Nephron progenitor cell (in vitro differentiated cells): ENCODE measurements around the gene PHYHIPL.
A peak's percentile ranks its signal among the peaks of the same experiment; 100 is the strongest.

Experiments used
- DNase-seq: peaks from one replicate; pipeline ENCODE4 v3.0.0; 2021
- H3K27ac Mint-ChIP-seq: 2 replicates; pipeline ENCODE4 v1.8.0; 2021; ENCODE audit warnings: mild to moderate bottlenecking, moderate library complexity, mixed read lengths
- H3K27me3 Mint-ChIP-seq: 2 replicates; pipeline ENCODE4 v1.8.0; 2021; ENCODE audit warnings: mild to moderate bottlenecking, low read depth, mixed read lengths; ENCODE audit not compliant: poor library complexity
- H3K36me3 Mint-ChIP-seq: 2 replicates; pipeline ENCODE4 v1.8.0; 2021; ENCODE audit warnings: low read depth, mixed read lengths
- H3K4me1 Mint-ChIP-seq: 2 replicates; pipeline ENCODE4 v1.8.0; 2021; ENCODE audit warnings: mixed read lengths
- H3K4me3 Mint-ChIP-seq: 2 replicates; pipeline ENCODE4 v1.8.0; 2021; ENCODE audit warnings: mild to moderate bottlenecking, moderate library complexity, mixed read lengths
- H3K9me3 Mint-ChIP-seq: 2 replicates; pipeline ENCODE4 v1.8.0; 2021; ENCODE audit warnings: mild to moderate bottlenecking, moderate library complexity, mixed read lengths
- TF ChIP-seq, protein P1 (sequence below): fragments of 200-600 bp; sonication (generic); IDR thresholded peaks from 2 replicates; pipeline ENCODE4 v1.5.0; 2021; ENCODE audit warnings: antibody characterized with exemption

PHYHIPL gene

DNA sequence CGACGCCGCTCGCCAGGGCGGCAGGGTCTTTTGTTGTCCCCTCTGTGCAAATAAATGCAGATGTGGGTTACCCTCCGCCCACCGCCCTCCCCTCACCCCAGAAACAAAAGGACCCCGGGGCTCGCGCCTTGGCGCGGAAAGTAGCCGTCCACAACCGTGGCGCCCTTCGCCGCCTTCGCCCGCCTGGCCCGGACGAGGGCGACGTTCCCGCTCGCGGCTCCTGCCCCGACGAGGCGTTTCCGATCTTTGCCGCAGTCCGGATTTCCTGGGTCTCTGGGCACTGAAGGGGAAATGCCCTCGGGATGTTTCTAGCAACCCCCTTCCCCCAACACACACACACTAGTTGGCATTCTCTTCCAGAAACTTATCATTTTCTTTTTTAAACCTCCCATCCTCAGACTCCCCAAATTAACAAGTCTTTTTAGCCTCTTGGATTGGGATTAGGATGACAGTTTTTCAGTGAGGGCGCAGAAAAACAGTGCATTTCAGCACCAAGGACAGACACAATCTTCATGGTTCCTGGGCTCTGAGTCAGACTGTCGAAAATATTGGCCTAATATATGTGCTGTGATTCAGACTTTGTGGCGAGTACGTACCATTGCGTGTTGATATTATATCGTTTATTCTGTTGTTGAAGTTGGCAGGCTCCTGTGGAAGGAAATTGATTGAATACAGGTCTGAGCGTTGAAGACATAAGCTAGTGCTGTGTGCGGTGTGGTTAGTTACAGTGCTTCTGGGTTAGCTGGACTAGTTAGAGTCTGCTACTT is 771 bp downstream of the PHYHIPL start:
- TF ChIP-seq, protein P1, sequence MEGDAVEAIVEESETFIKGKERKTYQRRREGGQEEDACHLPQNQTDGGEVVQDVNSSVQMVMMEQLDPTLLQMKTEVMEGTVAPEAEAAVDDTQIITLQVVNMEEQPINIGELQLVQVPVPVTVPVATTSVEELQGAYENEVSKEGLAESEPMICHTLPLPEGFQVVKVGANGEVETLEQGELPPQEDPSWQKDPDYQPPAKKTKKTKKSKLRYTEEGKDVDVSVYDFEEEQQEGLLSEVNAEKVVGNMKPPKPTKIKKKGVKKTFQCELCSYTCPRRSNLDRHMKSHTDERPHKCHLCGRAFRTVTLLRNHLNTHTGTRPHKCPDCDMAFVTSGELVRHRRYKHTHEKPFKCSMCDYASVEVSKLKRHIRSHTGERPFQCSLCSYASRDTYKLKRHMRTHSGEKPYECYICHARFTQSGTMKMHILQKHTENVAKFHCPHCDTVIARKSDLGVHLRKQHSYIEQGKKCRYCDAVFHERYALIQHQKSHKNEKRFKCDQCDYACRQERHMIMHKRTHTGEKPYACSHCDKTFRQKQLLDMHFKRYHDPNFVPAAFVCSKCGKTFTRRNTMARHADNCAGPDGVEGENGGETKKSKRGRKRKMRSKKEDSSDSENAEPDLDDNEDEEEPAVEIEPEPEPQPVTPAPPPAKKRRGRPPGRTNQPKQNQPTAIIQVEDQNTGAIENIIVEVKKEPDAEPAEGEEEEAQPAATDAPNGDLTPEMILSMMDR: no peak
- peak; percentile 58 for DNase-seq
- Mint-ChIP-seq H3K27me3 (peaks cover 62% of the 10 kb centered on the region), H3K36me3 (no peaks in the 10 kb centered on the region), H3K4me3 (peak overlapping the region; percentile 90), H3K4me1 (peaks cover 12% of the 10 kb centered on the region), H3K27ac (no peak overlapping the region), H3K9me3 (no peaks in the 10 kb centered on the region)

DNA sequence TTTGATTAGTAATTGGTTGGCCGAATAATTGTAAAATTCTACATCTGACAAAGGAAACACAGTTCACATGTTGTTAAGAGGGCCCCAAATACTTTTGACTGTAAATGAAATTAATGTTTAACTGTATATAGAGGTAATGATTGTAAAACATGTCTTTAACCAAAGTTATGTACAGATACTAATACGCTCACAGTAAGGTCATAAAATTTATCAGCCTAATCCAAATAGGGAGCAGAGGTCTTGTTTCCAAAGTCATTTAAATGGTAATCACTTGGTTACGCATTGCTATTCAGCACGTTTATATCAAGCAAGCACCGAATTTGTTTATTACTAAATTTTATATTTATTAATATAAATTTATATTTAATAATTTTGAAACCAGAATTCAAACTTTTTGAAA is 1.4 kb downstream of the PHYHIPL start:
- Mint-ChIP-seq H3K4me3 (peak overlapping the region; percentile 90), H3K27me3 (peaks cover 59% of the 10 kb centered on the region), H3K36me3 (no peaks in the 10 kb centered on the region), H3K27ac (no peak overlapping the region), H3K4me1 (peaks cover 12% of the 10 kb centered on the region), H3K9me3 (no peaks in the 10 kb centered on the region)
- TF ChIP-seq, protein P1: no peak
- no peak for DNase-seq

DNA sequence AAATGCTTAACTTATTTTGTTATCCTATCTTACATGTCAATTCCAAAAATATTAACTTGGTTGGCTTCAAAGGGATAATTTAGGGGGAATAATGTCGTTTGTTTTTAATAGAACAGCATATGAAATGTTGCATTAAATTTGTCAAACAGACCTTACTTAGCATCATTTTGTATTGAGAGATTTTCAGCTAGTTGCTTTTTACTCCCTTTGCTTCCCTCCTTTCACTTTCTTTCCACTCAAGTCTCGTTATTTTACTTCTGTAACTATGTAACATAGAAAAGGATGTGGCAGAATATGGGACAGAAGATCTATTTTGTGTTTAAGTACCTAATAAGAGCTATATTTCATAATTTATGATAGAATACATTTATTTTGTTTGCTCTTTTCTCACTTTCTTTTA is 2.6 kb downstream of the PHYHIPL start:
- TF ChIP-seq, protein P1: no peak
- peaks cover 48% of the 10 kb centered on the region for H3K27me3 Mint-ChIP-seq
- peaks cover 12% of the 10 kb centered on the region for H3K4me1 Mint-ChIP-seq
- H3K9me3 Mint-ChIP-seq: peaks cover under 1% of the 10 kb centered on the region
- no peak for DNase-seq
- peak overlapping the region; percentile 31 for H3K4me3 Mint-ChIP-seq
- no peaks in the 10 kb centered on the region for H3K36me3 Mint-ChIP-seq
- H3K27ac Mint-ChIP-seq: no peak overlapping the region

- DNase-seq: no peak
- Mint-ChIP-seq H3K36me3 (no peaks in the 10 kb centered on the region), H3K4me1 (peaks cover 11% of the 10 kb centered on the region), H3K27ac (no peak overlapping the region), H3K9me3 (peaks cover 7% of the 10 kb centered on the region), H3K27me3 (peaks cover 31% of the 10 kb centered on the region), H3K4me3 (no peak overlapping the region)
- TF ChIP-seq, protein P1: no peak
These were observed 4.3 kb downstream of the PHYHIPL start for GRCh38 chr10:59180689-59181270.

- no peak overlapping the region for H3K27ac Mint-ChIP-seq
- DNase-seq: no peak
These were observed 5.2 kb downstream of the PHYHIPL start for GRCh38 chr10:59181668-59182067.

More at GRCh38 chr10:59181668-59182067, 5.2 kb downstream of the PHYHIPL start:
- peaks cover 23% of the 10 kb centered on the region for H3K27me3 Mint-ChIP-seq
- no peaks in the 10 kb centered on the region for H3K36me3 Mint-ChIP-seq
- peaks cover 8% of the 10 kb centered on the region for H3K4me1 Mint-ChIP-seq
- TF ChIP-seq, protein P1: peak; percentile 52
- no peak overlapping the region for H3K4me3 Mint-ChIP-seq
- H3K9me3 Mint-ChIP-seq: peaks cover 14% of the 10 kb centered on the region
